Sigmoid colon (tissue), 7 donors: Measurements from ENCODE around the gene MMADHC. TPM values are rescaled to one million over a fixed set of nuclear protein-coding genes. Genes with fewer than 3 reads are reported as not detected.

Experiments used
- DNase-seq: peaks from one replicate; pipeline ENCODE4 v3.0.0-alpha.2; 2019
- H3K27ac ChIP-seq, 4 donors: fragments of 200-600 bp; sonication (generic); one replicate each; pipeline ENCODE4 v1.5.1; 2016 to 2019; ENCODE audit warnings: mild to moderate bottlenecking in 1 of 4
- H3K27me3 ChIP-seq, 3 donors: fragments of 200-600 bp; sonication (generic); one replicate each; pipeline ENCODE4 v1.5.1; 2019; ENCODE audit warnings: mild to moderate bottlenecking in 1 of 3
- H3K36me3 ChIP-seq, 4 donors: fragments of 200-600 bp; sonication (generic); one replicate each; pipeline ENCODE4 v1.5.1; 2016 to 2019
- H3K4me1 ChIP-seq, 4 donors: fragments of 200-600 bp; sonication (generic); one replicate each; pipeline ENCODE4 v1.5.1; 2017 to 2019
- H3K4me3 ChIP-seq, 4 donors: fragments of 200-600 bp; sonication (generic); one replicate each; pipeline ENCODE4 v1.5.1; 2017 to 2019; ENCODE audit warnings: mild to moderate bottlenecking in 2 of 4, moderate library complexity in 1 of 4
- H3K9me3 ChIP-seq, 4 donors: fragments of 200-600 bp in 3 of 4; sonication (generic) in 3 of 4; one replicate each; pipeline versions ENCODE4 v1.5.1 to v1.6.1; 2013 to 2019
- EP300 ChIP-seq, 4 donors: sonication (generic); formaldehyde crosslinking; IDR thresholded peaks; one replicate each; pipeline ENCODE4 v1.6.1; 2017; ENCODE audit warnings: antibody characterized with exemption in 4 of 4
- POLR2A ChIP-seq, 2 donors: fragments of 450-650 bp; IDR thresholded peaks; one replicate each; pipeline ENCODE4 v1.6.1; 2016; ENCODE audit warnings: antibody characterized with exemption in 2 of 2, mild to moderate bottlenecking in 2 of 2, moderate library complexity in 2 of 2
- POLR2AphosphoS5 ChIP-seq, 4 donors: sonication (generic); formaldehyde crosslinking; IDR thresholded peaks; one replicate each; pipeline ENCODE4 v1.6.1; 2017; ENCODE audit warnings: antibody characterized with exemption in 4 of 4
- WGBS, 2 donors: extraction: QIAGEN DNeasy Blood & Tissue Kit; methylation state at CpG; one replicate each; pipeline ENCODE4 v1.1.7; 2013; 5-methylcytosine and 5-hydroxymethylcytosine counted together
- intact Hi-C: fragments of 100-400 bp; cut with DNase I; formaldehyde crosslinking; loops from one replicate; pipeline ENCODE4 v1.15.1; 2023
- polyA plus RNA-seq, 3 donors: library from polyadenylated mRNA; stranded (reverse); fragments of 200-250 nt; gene quantifications; one replicate each; pipeline ENCODE4 v1.2.3, GENCODE V29; 2013
- total RNA-seq, 4 donors: library from RNA; depleted of rRNA; stranded (reverse); fragments of >200 nt; gene quantifications; one replicate each; pipeline ENCODE4 v1.1.0, GENCODE V29; 2016
- TF ChIP-seq, protein P1 (sequence below), 4 experiments: fragments of 450-650 bp in 3 of 4; fragments of 200-600 bp in 1 of 4; IDR thresholded peaks; one replicate each; pipeline ENCODE4 v1.5.1; 2016 to 2019; ENCODE audit warnings: antibody characterized with exemption in 4 of 4, mild to moderate bottlenecking in 3 of 4, moderate library complexity in 2 of 4
- donor health status: healthy with polysubstance abuse.
- donor health status: Bipolar disorder and iron deficiency.
- donor health status: healthy.

MMADHC gene
- total and polyA plus RNA-seq, 7 donors: 71.6 to 175 (median 127) TPM

- 91 to 93% methylated on average over 1 of the region's 1 CpG for WGBS, 2 donors
- Histone ChIP-seq H3K27me3 (no peaks in the 10 kb centered on the region), H3K9me3 (no peaks in the 10 kb centered on the region), H3K36me3 (no peaks in the 10 kb centered on the region), H3K4me1 (no peaks in the 10 kb centered on the region), H3K4me3 (no peak overlapping the region), H3K27ac (no peak overlapping the region)
- intact Hi-C loops: no loop called here
- TF ChIP-seq POLR2AphosphoS5 (IDR thresholded peaks at IDR 0.05) (no peak), POLR2A (IDR thresholded peaks at IDR 0.05) (no peak), EP300 (IDR thresholded peaks at IDR 0.05) (no peak)
- TF ChIP-seq, protein P1, sequence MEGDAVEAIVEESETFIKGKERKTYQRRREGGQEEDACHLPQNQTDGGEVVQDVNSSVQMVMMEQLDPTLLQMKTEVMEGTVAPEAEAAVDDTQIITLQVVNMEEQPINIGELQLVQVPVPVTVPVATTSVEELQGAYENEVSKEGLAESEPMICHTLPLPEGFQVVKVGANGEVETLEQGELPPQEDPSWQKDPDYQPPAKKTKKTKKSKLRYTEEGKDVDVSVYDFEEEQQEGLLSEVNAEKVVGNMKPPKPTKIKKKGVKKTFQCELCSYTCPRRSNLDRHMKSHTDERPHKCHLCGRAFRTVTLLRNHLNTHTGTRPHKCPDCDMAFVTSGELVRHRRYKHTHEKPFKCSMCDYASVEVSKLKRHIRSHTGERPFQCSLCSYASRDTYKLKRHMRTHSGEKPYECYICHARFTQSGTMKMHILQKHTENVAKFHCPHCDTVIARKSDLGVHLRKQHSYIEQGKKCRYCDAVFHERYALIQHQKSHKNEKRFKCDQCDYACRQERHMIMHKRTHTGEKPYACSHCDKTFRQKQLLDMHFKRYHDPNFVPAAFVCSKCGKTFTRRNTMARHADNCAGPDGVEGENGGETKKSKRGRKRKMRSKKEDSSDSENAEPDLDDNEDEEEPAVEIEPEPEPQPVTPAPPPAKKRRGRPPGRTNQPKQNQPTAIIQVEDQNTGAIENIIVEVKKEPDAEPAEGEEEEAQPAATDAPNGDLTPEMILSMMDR (IDR thresholded peaks at IDR 0.05): no peak
- no peak for DNase-seq
Measured at GRCh38 chr2:149627111-149627801, 39.7 kb upstream of the MMADHC start.

DNA sequence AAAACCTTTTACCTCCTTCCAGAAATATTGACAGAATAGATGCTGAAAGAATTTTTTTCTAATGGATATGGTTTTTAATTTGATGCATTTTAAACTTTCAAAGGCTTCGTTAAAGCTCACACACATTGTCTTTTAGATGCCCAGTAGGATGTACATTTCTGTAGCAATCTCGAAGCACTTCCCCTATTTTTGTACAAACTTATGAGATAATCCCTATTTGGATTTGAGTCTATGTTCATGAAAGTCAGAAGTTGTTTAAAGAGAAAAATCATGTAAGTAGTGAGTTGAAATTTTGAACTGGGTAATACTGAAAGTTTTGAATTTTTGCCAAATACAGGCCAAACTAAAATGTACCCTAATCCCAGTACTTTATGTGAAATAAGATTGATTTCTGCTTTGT, 38.1 kb upstream of the MMADHC start:
- no peak overlapping the region for H3K4me3 ChIP-seq
- intact Hi-C loops: no loop called here

DNA sequence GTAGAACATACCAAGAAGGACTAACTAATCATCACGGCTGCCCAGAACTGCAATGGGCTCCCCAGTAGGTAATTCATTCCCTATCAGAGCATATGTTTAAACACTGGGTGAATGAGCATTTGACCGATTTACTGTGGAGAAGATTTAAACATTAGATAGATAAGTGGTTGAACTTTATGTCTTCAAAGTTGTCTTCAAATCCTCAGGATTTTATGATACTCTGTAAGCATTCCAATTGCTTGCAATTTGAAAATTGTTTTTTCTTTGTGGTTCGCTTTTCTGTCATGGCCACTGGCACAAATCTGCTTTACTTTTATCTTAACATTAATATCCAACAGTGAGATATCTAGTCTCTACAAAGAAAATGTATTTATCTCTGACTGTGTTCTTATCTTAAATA, 37.7 kb upstream of the MMADHC start:
- Histone ChIP-seq H3K36me3 (no peaks in the 10 kb centered on the region), H3K4me1 (no peaks in the 10 kb centered on the region), H3K4me3 (no peak overlapping the region), H3K27ac (no peak overlapping the region), H3K9me3 (no peaks in the 10 kb centered on the region), H3K27me3 (no peaks in the 10 kb centered on the region)
- TF ChIP-seq, protein P1 (IDR thresholded peaks at IDR 0.05): no peak
- TF ChIP-seq POLR2A (IDR thresholded peaks at IDR 0.05): no peak
- TF ChIP-seq EP300 (IDR thresholded peaks at IDR 0.05): no peak
- no peak for TF ChIP-seq POLR2AphosphoS5 (IDR thresholded peaks at IDR 0.05)
- intact Hi-C loops: no loop called here
- WGBS, 2 donors: 87 to 91% methylated on average over 3 of the region's 3 CpGs
- no peak for DNase-seq

More for the DNA sequence above, 38.1 kb upstream of the MMADHC start:
- Histone ChIP-seq H3K9me3 (no peaks in the 10 kb centered on the region), H3K27ac (no peak overlapping the region), H3K36me3 (no peaks in the 10 kb centered on the region), H3K27me3 (no peaks in the 10 kb centered on the region), H3K4me1 (no peaks in the 10 kb centered on the region)
- no peak for DNase-seq
- WGBS, 2 donors: 80 to 91% methylated on average over 2 of the region's 2 CpGs
- no peak for TF ChIP-seq POLR2A (IDR thresholded peaks at IDR 0.05)
- TF ChIP-seq, protein P1 (IDR thresholded peaks at IDR 0.05): no peak
- TF ChIP-seq EP300 (IDR thresholded peaks at IDR 0.05): no peak
- TF ChIP-seq POLR2AphosphoS5 (IDR thresholded peaks at IDR 0.05): no peak

DNA sequence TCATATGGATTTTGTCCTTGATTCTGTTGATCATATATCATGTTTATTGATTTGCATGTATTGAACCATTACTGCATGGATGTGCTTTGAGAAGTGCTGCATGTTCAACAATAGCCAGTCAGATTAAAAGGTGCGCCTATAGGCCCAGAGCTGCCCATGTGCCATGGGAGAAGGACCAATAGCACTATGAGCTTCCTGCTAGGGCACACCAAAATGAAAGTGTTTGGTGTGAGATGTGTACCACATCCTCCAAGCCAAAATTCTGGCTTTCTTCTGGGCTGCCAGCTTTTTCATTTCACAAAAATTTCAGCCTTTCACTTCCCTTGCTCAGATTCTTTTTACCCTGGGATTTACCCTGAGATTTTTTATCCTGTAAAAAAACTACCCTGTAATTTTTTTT, 34.8 kb upstream of the MMADHC start:
- H3K9me3 ChIP-seq: no peaks in the 10 kb centered on the region
- H3K36me3 ChIP-seq: no peaks in the 10 kb centered on the region
- no peak overlapping the region for H3K4me3 ChIP-seq
- DNase-seq: no peak
- H3K27ac ChIP-seq: no peak overlapping the region
- intact Hi-C loops: no loop called here
- TF ChIP-seq POLR2A (IDR thresholded peaks at IDR 0.05): no peak
- TF ChIP-seq, protein P1 (IDR thresholded peaks at IDR 0.05): no peak
- no peak for TF ChIP-seq EP300 (IDR thresholded peaks at IDR 0.05)
- TF ChIP-seq POLR2AphosphoS5 (IDR thresholded peaks at IDR 0.05): no peak
- WGBS, 2 donors: 96% methylated on average over 1 of the region's 1 CpG
- H3K4me1 ChIP-seq: no peaks in the 10 kb centered on the region
- no peaks in the 10 kb centered on the region for H3K27me3 ChIP-seq

DNA sequence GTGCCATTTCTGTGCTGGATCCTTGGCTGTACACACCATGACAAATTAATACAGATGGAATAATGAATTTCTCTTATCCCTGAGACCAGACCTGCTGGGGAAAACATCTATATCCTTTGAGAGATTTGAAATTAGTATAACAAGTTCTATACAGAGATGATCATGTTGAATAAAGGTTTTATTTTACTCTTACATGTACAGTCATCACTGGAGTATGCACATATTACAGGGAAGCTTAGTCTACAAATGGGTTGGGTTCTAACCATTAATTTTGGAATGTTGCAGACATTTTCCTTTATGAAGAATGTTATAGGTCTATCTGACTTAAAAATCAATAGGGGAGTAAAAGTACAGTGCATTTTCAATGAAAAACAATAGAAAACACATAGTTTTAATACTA, 29.9 kb upstream of the MMADHC start:
- intact Hi-C loops: no loop called here
- H3K36me3 ChIP-seq: no peaks in the 10 kb centered on the region
- no peaks in the 10 kb centered on the region for H3K27me3 ChIP-seq
- TF ChIP-seq POLR2A (IDR thresholded peaks at IDR 0.05) (no peak), EP300 (IDR thresholded peaks at IDR 0.05) (no peak), POLR2AphosphoS5 (IDR thresholded peaks at IDR 0.05) (no peak)
- TF ChIP-seq, protein P1 (IDR thresholded peaks at IDR 0.05): no peak
- H3K4me3 ChIP-seq: no peak overlapping the region
- DNase-seq: no peak
- peaks cover 0 to 2% (median 0%) of the 10 kb centered on the region in 4 donors for H3K4me1 ChIP-seq
- no peaks in the 10 kb centered on the region for H3K9me3 ChIP-seq
- no peak overlapping the region for H3K27ac ChIP-seq
